SW 1271 (cell line): ENCODE data around the gene OSBPL6.
"Not testable (repeated sequence)": the region's sequence is repeated elsewhere in the genome, so short reads cannot be mapped to it uniquely, and the experiment has no call there.

Source experiments
- DNase-seq, 2 experiments: peaks; one replicate each; lab custom pipeline; 2025; lab: John Stamatoyannopoulos, UW

The OSBPL6 gene

GRCh38 chr2:178357704-178358103, 163.4 kb downstream of the OSBPL6 start:
- DNase-seq, result not testable (repeated sequence)

GRCh38 chr2:178359192-178359912, 165.0 kb downstream of the OSBPL6 start:
- no peak for DNase-seq

GRCh38 chr2:178361588-178361987, 167.3 kb downstream of the OSBPL6 start:
- DNase-seq, result no peak

- DNase-seq, result no peak
Measured at GRCh38 chr2:178363252-178363651, 168.9 kb downstream of the OSBPL6 start.

GRCh38 chr2:178365116-178365515, 170.8 kb downstream of the OSBPL6 start:
- DNase-seq, result no peak

GRCh38 chr2:178366412-178366811, 172.1 kb downstream of the OSBPL6 start:
- DNase-seq, result no peak

- DNase-seq, result no peak
Measured at GRCh38 chr2:178367344-178367743, 173.0 kb downstream of the OSBPL6 start.

- DNase-seq, result no peak
Measured at GRCh38 chr2:178374865-178375264, 180.6 kb downstream of the OSBPL6 start.

GRCh38 chr2:178377046-178377445, 182.7 kb downstream of the OSBPL6 start:
- no peak for DNase-seq

GRCh38 chr2:178379162-178380004, 185.1 kb downstream of the OSBPL6 start:
- no peak for DNase-seq

GRCh38 chr2:178380763-178381162, 186.5 kb downstream of the OSBPL6 start:
- no peak for DNase-seq

- DNase-seq, result no peak
Measured at GRCh38 chr2:178383718-178384117, 189.4 kb downstream of the OSBPL6 start.

GRCh38 chr2:178385595-178386148, 191.4 kb downstream of the OSBPL6 start:
- no peak for DNase-seq

GRCh38 chr2:178386986-178387597, 192.8 kb downstream of the OSBPL6 start:
- no peak for DNase-seq

GRCh38 chr2:178388287-178388686, 194.0 kb downstream of the OSBPL6 start:
- DNase-seq, result no peak

- DNase-seq, result no peak
Measured at GRCh38 chr2:178391701-178392100, 197.4 kb downstream of the OSBPL6 start.

GRCh38 chr2:178392215-178392614, 197.9 kb downstream of the OSBPL6 start:
- DNase-seq, result no peak

- no peak for DNase-seq
Measured at GRCh38 chr2:178394859-178395258, 200.5 kb downstream of the OSBPL6 start.

- no peak for DNase-seq
Measured at GRCh38 chr2:178395295-178395694, 201.0 kb downstream of the OSBPL6 start.

GRCh38 chr2:178395941-178396570, 201.7 kb downstream of the OSBPL6 start:
- DNase-seq, result no peak

- peak in 1 of 2 experiments; percentile 42 for DNase-seq
Measured at GRCh38 chr2:178397002-178397605, 202.8 kb downstream of the OSBPL6 start.
